ACC112 (cell line): ENCODE data around the gene PCDH1.
"Not testable (repeated sequence)": the region's sequence is repeated elsewhere in the genome, so short reads cannot be mapped to it uniquely, and the experiment has no call there.

Experiments used
- H2AFZ ChIP-seq: fragments of 200-600 bp; sonication (generic); one replicate; pipeline ENCODE4 v1.6.0; 2017; ENCODE audit warnings: antibody characterized with exemption, low read length; ENCODE audit not compliant: unreplicated experiment
- H3K27ac ChIP-seq: fragments of 200-600 bp; sonication (generic); 2 replicates; pipeline ENCODE4 v1.5.1; 2014; ENCODE audit warnings: low read depth, mild to moderate bottlenecking, antibody characterized with exemption, low read length, moderate library complexity
- H3K27me3 ChIP-seq: fragments of 200-600 bp; sonication (generic); 2 replicates; pipeline ENCODE4 v1.6.1; 2014; ENCODE audit warnings: mild to moderate bottlenecking, antibody characterized with exemption, low read length, moderate library complexity, mixed read lengths; ENCODE audit not compliant: insufficient read depth
- H3K36me3 ChIP-seq: fragments of 200-600 bp; sonication (generic); 2 replicates; pipeline ENCODE4 v1.6.1; 2016; ENCODE audit warnings: mild to moderate bottlenecking, antibody characterized with exemption, low read length, moderate library complexity, mixed read lengths; ENCODE audit not compliant: insufficient read depth
- H3K4me1 ChIP-seq: fragments of 200-600 bp; sonication (generic); one replicate; pipeline ENCODE4 v1.6.1; 2016; ENCODE audit warnings: low read length, mixed read lengths; ENCODE audit not compliant: insufficient read depth, unreplicated experiment, control insufficient read depth
- H3K4me3 ChIP-seq: fragments of 200-600 bp; sonication (generic); 2 replicates; pipeline ENCODE4 v1.5.1; 2014; ENCODE audit warnings: mild to moderate bottlenecking, low read depth, low read length
- H3K79me2 ChIP-seq: fragments of 200-600 bp; sonication (generic); one replicate; pipeline ENCODE4 v1.6.0; 2016; ENCODE audit warnings: low read length; ENCODE audit not compliant: control insufficient read depth, unreplicated experiment, insufficient read depth

PCDH1 gene

DNA sequence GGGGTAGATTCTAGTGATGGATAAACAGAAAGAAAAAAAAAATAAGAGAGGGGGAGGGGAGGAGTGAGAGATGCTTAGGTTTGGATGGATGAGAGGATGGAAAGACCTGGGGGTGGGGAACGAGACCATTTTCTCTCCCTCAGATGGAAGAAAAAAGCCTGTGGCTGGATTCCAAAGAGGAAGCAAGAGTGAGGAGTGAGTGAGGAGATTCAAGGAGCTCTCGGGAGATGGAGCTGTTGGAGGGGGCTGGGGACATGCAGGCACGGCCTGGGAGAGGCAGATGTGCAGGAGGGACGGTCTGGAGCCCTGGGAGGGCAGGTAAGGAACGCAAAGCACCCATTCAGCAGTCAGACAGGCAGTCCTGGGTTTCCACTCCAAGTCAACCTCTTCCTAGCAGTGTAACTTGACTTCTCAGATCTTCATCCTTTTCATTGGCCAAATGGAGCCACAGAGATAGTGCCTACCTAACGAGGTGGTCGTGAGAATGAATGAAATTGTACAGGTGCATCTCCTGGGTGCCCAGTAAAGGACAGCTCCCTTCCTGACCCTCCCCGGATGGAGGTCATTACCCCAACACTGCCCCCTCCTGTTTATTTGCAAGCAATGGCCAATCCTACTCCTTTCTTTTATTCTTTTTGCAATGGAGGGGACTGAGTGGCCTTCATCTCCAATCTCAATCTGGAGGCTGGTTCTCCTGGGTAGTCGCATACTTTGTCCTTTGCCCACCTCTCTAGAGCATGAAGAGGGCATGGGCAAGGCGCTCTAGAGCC, 52.2 kb downstream of the PCDH1 start:
- Histone ChIP-seq H3K27ac (no peak overlapping the region), H3K4me1 (peaks cover 13% of the 10 kb centered on the region), H3K36me3 (no peaks in the 10 kb centered on the region), H2AFZ (no peak overlapping the region), H3K27me3 (peaks cover 7% of the 10 kb centered on the region; the same call in 1 of the 2 replicates), H3K79me2 (no peaks in the 10 kb centered on the region), H3K4me3 (no peak overlapping the region)

DNA sequence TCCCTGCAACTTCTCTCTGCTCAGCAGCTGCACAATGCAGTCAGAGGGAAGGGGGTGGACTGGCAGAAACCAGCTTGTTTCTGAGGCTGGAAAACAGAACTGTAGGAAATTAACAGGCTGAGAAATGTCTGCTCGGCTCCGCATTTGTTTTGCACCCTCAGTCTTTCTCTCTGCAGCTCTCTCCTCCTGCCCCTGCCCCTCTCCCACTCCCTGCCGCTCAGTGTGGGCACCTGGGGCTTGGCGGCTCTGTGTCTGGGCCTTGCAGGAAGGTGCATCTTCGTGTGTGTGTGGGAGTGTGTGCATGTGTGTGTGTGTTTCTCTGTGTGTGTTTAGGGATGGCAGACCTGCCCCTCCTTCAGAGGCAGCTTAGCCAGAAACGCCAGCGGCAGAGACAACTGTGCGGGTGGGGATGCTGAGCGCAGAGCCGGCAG, 53.0 kb downstream of the PCDH1 start:
- Histone ChIP-seq H3K4me3 (no peak overlapping the region), H2AFZ (no peak overlapping the region), H3K36me3 (no peaks in the 10 kb centered on the region), H3K4me1 (peaks cover 13% of the 10 kb centered on the region), H3K27me3 (peaks cover 7% of the 10 kb centered on the region; the same call in 1 of the 2 replicates), H3K27ac (no peak overlapping the region), H3K79me2 (no peaks in the 10 kb centered on the region)

DNA sequence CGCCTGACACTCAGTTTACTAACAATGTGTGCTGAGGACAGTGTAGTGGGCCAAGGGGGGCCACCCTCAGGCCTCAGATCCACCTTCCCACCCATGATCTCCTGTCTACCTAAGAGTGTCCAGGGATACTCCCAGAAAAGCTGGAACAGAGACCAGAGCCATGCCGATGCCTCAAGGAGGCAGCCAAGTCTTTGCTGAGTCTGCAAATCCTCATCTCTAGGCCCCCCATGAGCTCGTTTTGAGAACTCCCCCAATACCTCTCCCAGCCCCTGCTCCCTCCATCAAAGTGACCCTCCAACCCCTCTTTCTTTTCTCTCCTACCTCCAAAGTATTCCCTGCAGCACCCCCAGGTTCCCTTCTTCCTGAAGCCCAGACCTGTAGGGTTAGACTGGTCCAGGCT, 53.5 kb downstream of the PCDH1 start:
- Histone ChIP-seq H3K4me1 (peaks cover 13% of the 10 kb centered on the region), H3K27ac (no peak overlapping the region), H3K27me3 (peaks cover 7% of the 10 kb centered on the region; the same call in 1 of the 2 replicates), H3K4me3 (no peak overlapping the region), H3K79me2 (no peaks in the 10 kb centered on the region), H2AFZ (no peak overlapping the region), H3K36me3 (no peaks in the 10 kb centered on the region)

GRCh38 chr5:141823056-141823455, 55.2 kb downstream of the PCDH1 start:
- Histone ChIP-seq H3K79me2 (no peaks in the 10 kb centered on the region), H3K27ac (no peak overlapping the region), H3K27me3 (peaks cover 7% of the 10 kb centered on the region; the same call in 1 of the 2 replicates), H3K4me3 (no peak overlapping the region), H2AFZ (no peak overlapping the region), H3K36me3 (no peaks in the 10 kb centered on the region), H3K4me1 (peaks cover 13% of the 10 kb centered on the region)

- Histone ChIP-seq H3K79me2 (no peaks in the 10 kb centered on the region), H3K4me1 (peaks cover 13% of the 10 kb centered on the region), H3K36me3 (no peaks in the 10 kb centered on the region), H3K4me3 (no peak overlapping the region), H2AFZ (no peak overlapping the region), H3K27ac (peak overlapping the region; percentile 78), H3K27me3 (peaks cover 15% of the 10 kb centered on the region)
Observed at GRCh38 chr5:141822144-141822543, 56.1 kb downstream of the PCDH1 start.

DNA sequence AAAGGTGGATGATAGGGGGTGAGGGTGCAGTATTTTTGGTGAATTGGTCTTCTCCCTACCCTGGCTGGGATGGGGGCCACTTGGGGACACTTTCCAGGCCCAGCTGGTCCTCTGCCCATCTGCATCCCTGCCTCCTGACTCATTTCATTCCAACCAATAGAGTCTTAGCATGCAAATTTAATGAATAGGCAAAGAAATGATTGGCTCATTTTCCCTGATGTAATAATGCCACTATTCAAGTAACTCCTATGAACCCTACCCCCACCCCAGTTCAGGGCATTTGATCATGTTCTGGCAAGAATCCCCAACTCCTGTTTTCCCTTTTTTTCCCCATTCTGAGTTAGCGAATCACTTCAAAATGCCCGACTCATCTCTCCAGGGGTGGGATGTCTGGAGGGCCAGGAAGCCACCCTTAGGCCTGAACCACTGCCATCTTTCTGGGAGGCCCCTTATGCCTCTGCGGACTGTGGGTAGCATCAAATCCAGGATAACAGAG, 56.7 kb downstream of the PCDH1 start:
- Histone ChIP-seq H3K27me3 (peaks cover 20% of the 10 kb centered on the region), H3K4me1 (peaks cover 13% of the 10 kb centered on the region), H3K79me2 (no peaks in the 10 kb centered on the region), H3K36me3 (no peaks in the 10 kb centered on the region), H2AFZ (peak overlapping the region; percentile 65), H3K27ac (peak overlapping the region; percentile 78), H3K4me3 (no peak overlapping the region)

- not testable (repeated sequence) for H3K79me2 ChIP-seq
- H3K4me1 ChIP-seq, result peaks cover 13% of the 10 kb centered on the region
Observed at GRCh38 chr5:141820686-141821085, 57.5 kb downstream of the PCDH1 start.

DNA sequence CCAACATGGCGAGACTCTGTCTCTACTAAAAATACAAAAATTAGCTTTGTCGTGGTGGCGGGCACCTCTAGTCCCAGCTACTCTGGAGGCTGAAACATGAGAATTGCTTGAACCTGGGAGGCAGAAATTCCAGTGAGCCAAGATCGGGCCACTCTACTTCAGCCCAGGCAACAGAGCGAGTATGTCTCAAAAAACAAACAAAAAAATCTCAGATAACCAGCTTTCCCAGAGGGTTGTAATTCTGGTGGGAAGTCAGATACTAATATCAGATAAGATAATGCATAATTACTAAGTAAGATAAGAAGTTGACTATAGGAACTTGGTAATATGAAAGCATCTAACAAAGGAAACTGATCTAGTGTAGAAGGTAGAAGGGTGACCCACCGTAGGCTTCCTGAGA, 60.6 kb downstream of the PCDH1 start:
- Histone ChIP-seq H2AFZ (no peak overlapping the region), H3K27ac (no peak overlapping the region), H3K4me1 (peaks cover 10% of the 10 kb centered on the region), H3K27me3 (peaks cover 31% of the 10 kb centered on the region), H3K79me2 (no peaks in the 10 kb centered on the region), H3K36me3 (no peaks in the 10 kb centered on the region), H3K4me3 (no peak overlapping the region)

More at GRCh38 chr5:141820686-141821085, 57.5 kb downstream of the PCDH1 start:
- H3K27ac ChIP-seq, H3K36me3 ChIP-seq, H3K4me3 ChIP-seq, H2AFZ ChIP-seq: not testable (repeated sequence)
- peaks cover 26% of the 10 kb centered on the region for H3K27me3 ChIP-seq

- Histone ChIP-seq H3K4me1 (peaks cover 3% of the 10 kb centered on the region), H3K4me3 (no peak overlapping the region), H3K79me2 (no peaks in the 10 kb centered on the region), H3K27me3 (peaks cover 38% of the 10 kb centered on the region), H3K36me3 (no peaks in the 10 kb centered on the region), H2AFZ (no peak overlapping the region), H3K27ac (no peak overlapping the region)
Observed at GRCh38 chr5:141816598-141817399, 61.4 kb downstream of the PCDH1 start.

GRCh38 chr5:141815796-141816180, 62.4 kb downstream of the PCDH1 start:
- no peak overlapping the region for H3K27ac ChIP-seq
- no peaks in the 10 kb centered on the region for H3K4me1 ChIP-seq
- no peak overlapping the region for H3K4me3 ChIP-seq

More at GRCh38 chr5:141815796-141816180, 62.4 kb downstream of the PCDH1 start:
- peaks cover 48% of the 10 kb centered on the region for H3K27me3 ChIP-seq
- H2AFZ ChIP-seq, result no peak overlapping the region
- H3K36me3 ChIP-seq, result no peaks in the 10 kb centered on the region
- H3K79me2 ChIP-seq, result no peaks in the 10 kb centered on the region
